ENCODE data around the gene TRABD2A. TPM values are rescaled to one million over a fixed set of nuclear protein-coding genes. Genes with fewer than 3 reads are reported as not detected.

The TRABD2A gene
- total and polyA plus RNA-seq, 2 donors (not counting 1 experiment from before 2014, with no cell fraction given), result 4.4 to 14.4 TPM

DNA sequence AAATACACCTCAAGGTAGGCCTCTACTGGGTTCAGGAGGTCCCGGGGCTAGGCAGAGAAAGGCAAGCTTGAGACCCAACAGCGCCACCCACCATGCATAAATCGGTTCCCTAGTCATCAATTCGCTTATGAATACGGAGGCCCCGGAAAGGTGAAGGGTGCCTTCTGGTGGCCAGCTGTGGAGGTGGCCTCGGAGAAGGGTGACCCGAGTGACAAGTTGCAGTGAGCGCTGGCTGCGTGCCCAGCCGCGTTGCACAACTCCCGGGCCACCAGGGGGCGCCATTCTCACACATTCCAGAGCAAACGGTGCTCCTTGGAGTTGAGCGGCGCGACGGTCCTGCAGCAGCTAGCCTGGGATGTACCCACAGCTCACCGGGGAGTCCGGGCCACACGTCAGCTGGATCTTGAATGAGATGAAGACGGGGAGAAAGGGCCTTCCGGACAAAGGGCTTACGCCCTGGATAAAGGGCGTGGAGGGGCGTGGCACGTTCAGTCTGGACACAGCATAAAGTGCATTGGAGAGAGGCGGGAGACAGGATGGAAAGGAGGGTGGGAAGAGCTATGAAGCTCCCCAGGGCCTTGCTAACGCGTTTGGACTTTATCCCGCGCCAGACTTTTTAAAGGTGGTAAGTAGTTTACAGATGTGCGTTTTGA is 45.0 kb upstream of the TRABD2A start:
- TF ChIP-seq, protein P1, sequence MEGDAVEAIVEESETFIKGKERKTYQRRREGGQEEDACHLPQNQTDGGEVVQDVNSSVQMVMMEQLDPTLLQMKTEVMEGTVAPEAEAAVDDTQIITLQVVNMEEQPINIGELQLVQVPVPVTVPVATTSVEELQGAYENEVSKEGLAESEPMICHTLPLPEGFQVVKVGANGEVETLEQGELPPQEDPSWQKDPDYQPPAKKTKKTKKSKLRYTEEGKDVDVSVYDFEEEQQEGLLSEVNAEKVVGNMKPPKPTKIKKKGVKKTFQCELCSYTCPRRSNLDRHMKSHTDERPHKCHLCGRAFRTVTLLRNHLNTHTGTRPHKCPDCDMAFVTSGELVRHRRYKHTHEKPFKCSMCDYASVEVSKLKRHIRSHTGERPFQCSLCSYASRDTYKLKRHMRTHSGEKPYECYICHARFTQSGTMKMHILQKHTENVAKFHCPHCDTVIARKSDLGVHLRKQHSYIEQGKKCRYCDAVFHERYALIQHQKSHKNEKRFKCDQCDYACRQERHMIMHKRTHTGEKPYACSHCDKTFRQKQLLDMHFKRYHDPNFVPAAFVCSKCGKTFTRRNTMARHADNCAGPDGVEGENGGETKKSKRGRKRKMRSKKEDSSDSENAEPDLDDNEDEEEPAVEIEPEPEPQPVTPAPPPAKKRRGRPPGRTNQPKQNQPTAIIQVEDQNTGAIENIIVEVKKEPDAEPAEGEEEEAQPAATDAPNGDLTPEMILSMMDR (conservative IDR thresholded peaks at IDR 0.05 in 1 of 2, IDR thresholded peaks at IDR 0.05 in 1 of 2; ENCODE audit: low read depth in 1 of 2, low read length in 2 of 2), result peak; percentile 83 to 93
- TF ChIP-seq EZH2 (IDR thresholded peaks at IDR 0.05; ENCODE audit: low read length, missing control alignments), result no peak
- Histone ChIP-seq H3K4me1 (ENCODE audit: control insufficient read depth, extremely low read depth, insufficient read depth, low read length) (peaks cover 6% of the 10 kb centered on the region), H3K27me3 (ENCODE audit: control insufficient read depth, insufficient read depth, low read length) (no peaks in the 10 kb centered on the region), H3K4me2 (ENCODE audit: extremely low read depth, insufficient read depth, low read length) (peak overlapping the region; percentile 91), H3K9me3 (ENCODE audit: control insufficient read depth, insufficient read depth, low read depth, low read length) (no peaks in the 10 kb centered on the region), H3K4me3 (replicated peaks in 1 of 4; ENCODE audit: control extremely low read depth in 1 of 4, insufficient read depth in 1 of 4, low read depth in 3 of 4, low read length in 4 of 4) (peak overlapping the region; percentile 35 to 59 (median 50)), H3K79me2 (ENCODE audit: control insufficient read depth, insufficient read depth, low read length) (no peaks in the 10 kb centered on the region), H4K20me1 (ENCODE audit: control insufficient read depth, extremely low read depth, insufficient read depth, low read length) (no peaks in the 10 kb centered on the region), H2AFZ (ENCODE audit: low read length) (peak overlapping the region; percentile 97), H3K9ac (ENCODE audit: insufficient read depth, low read length) (peak overlapping the region; percentile 23), H3K36me3 (ENCODE audit: control insufficient read depth, insufficient read depth, low read length) (no peaks in the 10 kb centered on the region), H3K27ac (ENCODE audit: insufficient read depth, low read length) (peak overlapping the region; percentile 41)
- DNase-seq (ENCODE audit: low read depth in 2 of 2), result peak; percentile 83 to 87

DNA sequence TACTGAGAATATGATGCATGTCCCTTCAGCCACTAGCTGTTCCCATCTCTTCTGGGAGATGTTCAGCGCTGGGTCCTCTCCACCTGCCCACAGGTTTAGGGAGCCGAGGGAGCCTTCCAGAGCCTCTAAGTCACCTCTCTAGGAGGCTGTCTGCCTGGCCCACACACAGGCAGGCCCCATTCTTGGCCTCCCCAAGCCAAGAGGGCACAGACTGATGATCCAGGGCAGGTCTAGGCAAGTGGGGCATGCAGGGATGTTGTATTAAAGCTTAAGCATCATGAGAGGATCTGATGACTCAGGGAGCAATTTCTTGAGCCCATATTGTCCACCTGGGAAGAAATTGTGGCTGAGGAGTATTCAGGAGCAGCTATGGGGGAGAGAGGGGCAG is 44.4 kb upstream of the TRABD2A start:
- Histone ChIP-seq H3K27ac (ENCODE audit: insufficient read depth, low read length) (no peak overlapping the region), H3K4me1 (ENCODE audit: control insufficient read depth, extremely low read depth, insufficient read depth, low read length) (peaks cover 8% of the 10 kb centered on the region), H3K36me3 (ENCODE audit: control insufficient read depth, insufficient read depth, low read length) (no peaks in the 10 kb centered on the region), H3K79me2 (ENCODE audit: control insufficient read depth, insufficient read depth, low read length) (no peaks in the 10 kb centered on the region), H4K20me1 (ENCODE audit: control insufficient read depth, extremely low read depth, insufficient read depth, low read length) (no peaks in the 10 kb centered on the region), H3K4me2 (ENCODE audit: extremely low read depth, insufficient read depth, low read length) (no peak overlapping the region), H3K9ac (ENCODE audit: insufficient read depth, low read length) (no peak overlapping the region), H3K4me3 (replicated peaks in 1 of 4; ENCODE audit: control extremely low read depth in 1 of 4, insufficient read depth in 1 of 4, low read depth in 3 of 4, low read length in 4 of 4) (peak overlapping the region in 1 of 4 experiments; percentile 59), H3K9me3 (ENCODE audit: control insufficient read depth, insufficient read depth, low read depth, low read length) (no peaks in the 10 kb centered on the region), H3K27me3 (ENCODE audit: control insufficient read depth, insufficient read depth, low read length) (no peaks in the 10 kb centered on the region), H2AFZ (ENCODE audit: low read length) (no peak overlapping the region)
- TF ChIP-seq EZH2 (IDR thresholded peaks at IDR 0.05; ENCODE audit: low read length, missing control alignments), result no peak
- TF ChIP-seq, protein P1 (conservative IDR thresholded peaks at IDR 0.05 in 1 of 2, IDR thresholded peaks at IDR 0.05 in 1 of 2; ENCODE audit: low read depth in 1 of 2, low read length in 2 of 2), result no peak
- no peak for DNase-seq (ENCODE audit: low read depth in 2 of 2)

DNA sequence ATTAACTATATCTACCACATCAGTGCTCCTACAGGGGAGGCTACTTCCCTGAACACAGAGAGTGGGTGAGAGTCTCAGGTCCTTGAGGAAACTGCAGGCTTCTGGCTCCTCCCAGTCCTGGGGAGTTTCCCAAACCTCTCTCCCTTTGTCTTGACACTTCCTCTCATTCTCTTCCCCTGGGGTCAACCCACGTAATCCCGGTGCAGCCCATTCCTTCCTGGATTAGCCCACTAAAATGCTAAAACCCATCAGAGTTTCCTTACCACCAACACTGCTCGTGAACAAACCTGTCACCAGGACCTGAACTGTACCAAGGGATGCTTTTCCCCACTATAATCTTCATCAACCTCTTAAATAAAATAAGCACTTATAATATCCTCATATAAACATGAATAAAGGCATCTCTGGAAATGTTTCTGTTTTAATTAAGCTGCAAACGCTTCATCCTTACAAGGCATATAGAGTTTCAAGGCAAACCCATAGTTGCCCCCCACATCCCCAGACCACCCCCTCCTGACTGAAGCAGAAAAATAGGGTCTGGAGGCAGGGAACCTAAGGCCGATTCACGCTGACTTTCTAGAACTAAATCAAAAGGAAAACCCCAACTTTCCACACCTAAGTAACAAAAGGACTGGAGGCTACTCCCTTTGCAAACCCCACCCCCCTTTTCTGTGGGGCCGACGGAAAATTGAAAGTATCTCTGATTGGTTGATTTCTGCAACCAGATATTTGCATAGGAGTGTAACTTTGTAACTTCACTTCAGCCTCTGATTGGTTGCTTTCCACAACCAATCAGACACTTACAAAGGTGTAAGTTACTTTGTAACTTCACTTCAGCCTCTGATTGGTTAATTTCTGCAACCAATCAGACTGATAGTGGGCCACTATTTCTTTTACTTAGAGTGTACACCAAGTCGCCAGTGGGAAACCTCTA is 43.6 kb upstream of the TRABD2A start:
- Histone ChIP-seq H4K20me1 (ENCODE audit: control insufficient read depth, extremely low read depth, insufficient read depth, low read length) (no peaks in the 10 kb centered on the region), H3K9me3 (ENCODE audit: control insufficient read depth, insufficient read depth, low read depth, low read length) (no peaks in the 10 kb centered on the region), H3K79me2 (ENCODE audit: control insufficient read depth, insufficient read depth, low read length) (no peaks in the 10 kb centered on the region), H3K27ac (ENCODE audit: insufficient read depth, low read length) (no peak overlapping the region), H2AFZ (ENCODE audit: low read length) (no peak overlapping the region), H3K4me1 (ENCODE audit: control insufficient read depth, extremely low read depth, insufficient read depth, low read length) (peaks cover 11% of the 10 kb centered on the region), H3K27me3 (ENCODE audit: control insufficient read depth, insufficient read depth, low read length) (no peaks in the 10 kb centered on the region), H3K4me3 (replicated peaks in 1 of 4; ENCODE audit: control extremely low read depth in 1 of 4, insufficient read depth in 1 of 4, low read depth in 3 of 4, low read length in 4 of 4) (no peak overlapping the region), H3K9ac (ENCODE audit: insufficient read depth, low read length) (no peak overlapping the region), H3K36me3 (ENCODE audit: control insufficient read depth, insufficient read depth, low read length) (no peaks in the 10 kb centered on the region), H3K4me2 (ENCODE audit: extremely low read depth, insufficient read depth, low read length) (no peak overlapping the region)
- no peak for TF ChIP-seq EZH2 (IDR thresholded peaks at IDR 0.05; ENCODE audit: low read length, missing control alignments)
- TF ChIP-seq, protein P1 (conservative IDR thresholded peaks at IDR 0.05 in 1 of 2, IDR thresholded peaks at IDR 0.05 in 1 of 2; ENCODE audit: low read depth in 1 of 2, low read length in 2 of 2), result no peak
- peak in 1 of 2 donors; percentile 68 for DNase-seq (ENCODE audit: low read depth in 2 of 2)
